T-helper 9 cell (primary cell): Measurements from ENCODE around the gene RGS12.

Experiments
- DNase-seq: peaks from one replicate; pipeline ENCODE4 v3.0.0-alpha.2; 2020

The RGS12 gene

DNA sequence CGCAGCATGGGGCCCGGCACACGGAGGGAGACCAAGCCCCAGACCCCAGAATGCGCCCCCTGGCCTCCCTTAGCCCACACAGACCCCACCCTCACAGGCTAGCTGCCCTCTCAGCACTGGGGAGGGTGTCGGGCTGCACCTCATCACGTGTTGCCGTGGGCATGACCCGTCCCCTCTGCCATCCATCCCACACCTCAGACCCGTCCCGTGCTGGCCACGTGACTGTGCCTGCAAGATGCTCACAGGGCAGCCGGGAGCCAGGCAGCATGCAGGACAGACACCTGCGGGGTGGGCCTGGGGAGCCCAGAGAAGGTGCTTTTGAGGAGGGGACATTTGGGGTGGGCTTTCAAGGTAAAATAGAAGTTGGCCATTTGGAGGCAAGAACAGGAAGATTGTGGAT is 39.0 kb upstream of the RGS12 start:
- DNase-seq, result no peak

DNA sequence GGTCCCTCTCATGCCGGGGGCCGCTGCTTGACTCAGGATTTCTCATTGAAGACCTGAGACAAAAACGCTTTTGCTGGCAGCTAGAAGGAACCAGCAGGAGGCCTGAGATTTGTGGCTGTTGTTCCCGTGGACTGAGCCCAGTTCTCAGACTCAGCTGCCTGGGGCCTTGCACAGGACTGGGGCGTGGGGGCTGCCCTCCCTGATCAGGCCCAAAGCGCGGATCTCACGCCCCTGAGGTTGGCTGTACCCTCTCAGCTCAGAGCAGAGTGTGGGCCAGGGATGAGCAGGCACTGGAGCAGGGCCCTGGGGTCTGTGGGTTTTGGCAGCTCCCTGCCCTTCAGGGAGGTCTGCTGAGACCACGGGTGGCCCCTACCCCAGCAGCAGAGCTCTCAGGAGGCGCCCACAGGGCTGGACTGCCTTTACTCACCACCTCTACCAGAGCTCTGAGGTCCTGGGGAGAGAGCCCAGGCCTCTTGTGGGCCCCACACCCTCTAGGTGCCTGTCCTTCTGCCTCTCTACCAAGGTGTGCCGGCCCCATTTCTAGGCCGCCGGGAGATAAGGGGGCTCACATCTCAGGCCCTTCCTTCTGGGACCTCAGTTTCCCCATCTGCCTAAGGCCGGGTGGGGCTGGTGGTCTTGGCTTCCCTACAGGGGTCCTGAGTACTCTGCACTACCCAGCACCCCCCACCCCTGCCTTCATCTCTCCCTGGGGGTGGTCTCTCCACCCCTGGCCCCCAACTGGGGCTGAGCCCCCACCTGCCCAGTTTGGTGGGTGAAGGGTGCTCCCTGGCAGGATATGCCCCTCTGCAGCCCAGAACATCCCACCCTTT is 38.3 kb upstream of the RGS12 start:
- no peak for DNase-seq

DNA sequence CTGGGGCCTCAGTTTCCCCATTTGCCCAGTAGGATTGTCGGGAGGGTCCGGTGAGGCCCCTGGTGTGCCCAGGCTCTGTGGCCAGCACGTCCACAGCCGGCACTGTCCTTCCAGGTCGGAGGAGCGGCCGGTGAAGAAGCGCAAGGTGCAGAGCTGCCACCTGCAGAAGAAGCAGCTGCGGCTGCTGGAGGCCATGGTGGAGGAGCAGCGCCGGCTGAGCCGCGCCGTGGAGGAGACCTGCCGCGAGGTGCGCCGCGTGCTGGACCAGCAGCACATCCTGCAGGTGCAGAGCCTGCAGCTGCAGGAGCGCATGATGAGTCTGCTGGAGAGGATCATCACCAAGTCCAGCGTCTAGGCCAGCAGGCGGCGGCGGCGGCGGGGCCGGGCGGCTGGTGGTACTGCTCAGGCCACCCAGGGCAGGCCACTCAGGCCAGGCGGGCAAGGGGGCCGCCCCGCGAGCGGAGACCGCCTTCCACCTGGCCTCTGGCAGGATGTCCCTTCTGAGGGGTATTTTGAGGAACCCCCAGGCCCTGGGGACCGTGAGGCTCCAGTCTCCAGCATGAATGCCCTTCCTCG is 37.1 kb upstream of the RGS12 start:
- no peak for DNase-seq

DNA sequence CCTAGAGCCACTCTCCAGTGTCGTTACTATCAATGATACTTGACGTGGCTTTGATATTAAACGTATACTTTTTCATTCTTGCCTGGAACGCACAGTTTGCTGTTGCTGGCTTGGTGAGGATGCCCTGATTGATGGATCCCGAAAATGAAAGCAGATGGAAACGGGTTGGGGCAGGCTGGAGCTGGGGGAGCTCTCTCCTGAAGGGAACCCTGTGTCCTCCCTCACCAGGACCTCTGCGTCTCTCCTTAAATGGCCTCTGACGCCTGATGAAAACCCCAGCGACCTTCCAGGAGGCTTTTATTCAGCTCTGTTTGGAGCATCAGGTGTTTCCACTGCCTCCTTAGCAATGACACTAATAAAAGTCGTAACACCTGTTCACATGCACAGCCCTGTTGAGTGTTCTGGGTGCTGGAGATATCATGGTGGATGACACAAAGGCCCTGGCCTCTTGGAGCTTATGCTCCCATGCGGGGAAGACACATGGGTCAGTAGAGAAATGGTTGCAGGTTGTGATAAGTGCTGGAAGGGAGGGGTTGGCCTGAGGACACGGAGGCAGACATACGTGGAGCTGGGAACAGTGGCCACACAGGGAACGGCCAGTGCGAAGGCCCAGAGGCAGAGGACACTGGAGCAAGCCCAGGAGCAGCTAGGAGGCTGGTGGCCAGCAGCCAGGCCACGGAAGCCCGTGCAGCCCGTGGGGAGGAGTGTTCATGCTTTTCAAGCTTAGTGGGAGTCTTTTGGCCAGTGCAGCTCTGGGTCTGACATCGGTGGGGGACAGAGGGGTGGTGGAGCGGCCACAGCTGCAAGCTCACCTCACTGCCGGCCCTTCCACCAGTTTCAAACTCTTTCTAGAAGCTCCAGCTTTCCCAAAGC is 36.4 kb upstream of the RGS12 start:
- no peak for DNase-seq

DNA sequence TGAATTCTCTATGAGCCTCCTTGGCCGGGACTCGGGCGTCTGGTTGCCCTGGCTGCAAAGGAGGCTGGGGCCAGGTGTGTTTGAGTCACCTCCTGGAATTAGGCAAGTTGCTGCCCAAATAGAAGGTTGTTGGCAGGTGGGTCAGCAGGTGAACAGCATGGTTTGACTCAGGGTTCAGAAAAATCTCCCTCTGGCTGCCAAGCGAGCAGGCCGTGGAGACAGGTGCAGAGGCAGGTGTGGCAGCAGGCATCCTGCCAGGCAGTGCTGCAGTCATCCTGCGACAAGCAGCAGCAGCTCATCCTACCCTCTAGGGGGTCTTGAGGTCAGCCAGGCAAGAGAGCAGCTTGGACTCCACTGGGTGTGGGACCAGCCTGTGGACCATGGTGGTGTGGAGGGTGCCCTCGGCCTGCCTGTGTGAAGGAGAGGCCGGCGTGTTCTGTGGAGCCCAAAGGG is 35.7 kb upstream of the RGS12 start:
- DNase-seq, result no peak

DNA sequence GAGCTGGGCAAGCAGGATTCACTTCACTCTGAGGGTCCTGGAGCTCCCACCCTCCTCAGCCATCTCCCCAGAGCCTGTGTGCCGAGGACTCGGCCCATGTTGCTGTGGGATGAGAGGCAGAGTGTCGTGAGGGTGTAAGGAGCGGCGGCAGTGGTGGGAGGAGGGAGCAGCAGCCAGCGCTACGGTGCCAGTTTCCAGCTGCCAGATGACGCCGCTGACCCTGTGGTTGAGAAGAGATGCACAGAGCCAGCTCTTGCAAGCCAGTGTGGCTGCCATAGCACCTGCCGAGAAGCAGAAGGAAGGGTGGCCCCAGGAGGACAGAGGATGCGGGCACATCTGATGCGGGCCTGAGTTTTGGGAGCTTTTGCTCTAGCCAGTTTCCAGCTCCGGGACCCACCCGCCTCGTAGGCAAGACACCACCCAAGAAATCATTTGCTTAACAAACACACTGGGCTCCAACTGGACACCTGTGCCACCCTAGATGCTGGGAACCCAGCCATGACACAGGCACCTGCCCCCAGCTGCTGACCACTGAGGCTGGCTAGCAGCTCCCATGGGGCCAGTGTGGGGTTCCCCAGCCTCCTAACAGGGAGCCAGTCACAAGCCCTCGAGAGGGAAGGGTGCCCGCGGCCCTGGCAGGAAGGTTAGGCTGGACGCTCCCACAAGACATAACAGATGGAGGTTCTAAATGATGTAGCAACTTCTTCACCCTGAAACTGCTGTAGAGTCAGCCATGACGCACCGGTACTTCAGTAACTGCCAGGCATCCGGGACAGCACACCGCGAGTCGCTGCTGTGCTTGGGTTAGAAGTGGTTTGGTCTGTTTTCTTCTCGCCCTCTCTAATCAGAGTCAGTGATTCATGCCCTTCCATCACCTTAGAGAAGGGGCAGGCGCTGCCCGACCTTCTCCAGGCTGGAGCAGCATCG is 35.0 kb upstream of the RGS12 start:
- no peak for DNase-seq

DNA sequence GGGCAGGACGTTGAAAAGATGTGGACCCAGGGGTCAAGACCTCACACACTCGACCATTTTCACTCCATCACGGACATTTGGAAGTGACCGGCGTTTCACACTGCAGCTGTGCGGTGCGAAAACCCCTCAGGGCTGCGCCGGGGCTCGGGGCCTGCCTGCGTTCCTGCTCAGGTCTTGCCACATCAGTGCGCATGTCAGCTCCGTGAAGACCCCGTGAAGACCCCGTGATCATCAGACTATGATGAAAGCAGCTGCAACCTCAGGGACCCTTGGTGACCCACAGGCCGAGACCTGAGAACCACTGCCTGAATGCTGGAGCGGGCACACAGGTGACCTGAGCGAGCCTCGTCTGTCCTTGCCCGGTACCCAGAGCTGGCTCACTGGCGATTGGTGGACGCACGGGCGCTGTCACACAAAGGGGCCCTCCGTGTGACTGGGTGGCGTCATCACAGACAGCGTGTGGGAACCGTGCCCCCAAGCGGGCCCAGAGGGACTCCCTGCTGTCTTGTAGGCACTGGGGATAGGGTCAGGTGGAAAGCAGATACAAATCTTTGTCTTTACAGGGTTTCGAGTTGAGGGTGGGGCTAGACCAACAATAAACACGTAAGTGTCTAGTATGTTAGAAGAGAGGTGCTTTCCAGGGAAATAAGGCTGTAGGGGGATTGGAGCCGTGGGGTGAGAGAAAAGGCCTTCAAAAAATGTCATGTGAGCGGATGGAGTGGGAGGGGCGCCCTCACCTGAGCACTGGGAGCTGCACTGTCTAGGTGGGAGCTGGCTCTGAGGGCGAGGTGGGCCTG is 31.2 kb upstream of the RGS12 start:
- DNase-seq, result no peak

DNA sequence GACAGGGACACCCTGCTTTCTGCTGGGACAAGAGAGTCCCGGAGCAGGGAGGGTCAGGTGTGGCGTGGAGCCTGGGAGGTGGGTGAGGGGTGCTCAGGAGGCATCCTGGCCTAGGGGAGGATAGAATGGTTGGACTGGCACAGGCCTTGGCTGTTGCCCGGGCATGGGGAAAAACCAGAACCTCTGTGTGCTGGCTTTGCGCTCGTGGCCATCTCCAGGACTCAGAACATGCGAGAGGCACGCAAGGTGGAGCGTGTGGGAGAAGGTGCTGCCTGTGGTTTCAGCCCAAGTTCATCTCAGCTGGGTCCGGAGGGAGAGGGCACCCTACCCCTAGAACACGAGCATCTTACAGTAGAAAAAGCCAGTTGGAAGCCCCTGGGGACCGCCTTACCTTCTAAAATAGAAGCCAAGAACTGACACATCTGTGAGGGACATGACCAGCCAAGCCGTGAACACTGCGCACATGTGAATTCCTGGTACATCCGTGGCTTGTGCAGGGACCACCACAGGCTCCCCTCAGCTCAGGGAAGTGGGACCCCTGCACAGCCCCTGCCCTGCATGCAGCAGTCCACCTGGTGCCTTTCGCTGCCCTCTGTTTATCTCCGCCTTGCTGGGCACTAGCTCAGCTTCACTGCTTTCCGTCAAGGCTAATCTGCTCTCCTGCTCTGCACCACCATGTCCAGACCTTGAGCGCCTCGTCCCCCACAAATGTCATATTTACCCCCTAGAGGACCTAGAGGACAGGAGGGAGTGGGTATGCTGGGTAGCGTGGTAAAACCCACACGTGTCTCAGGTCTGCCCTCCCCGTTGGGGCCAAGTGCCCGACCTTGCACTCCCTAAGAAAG is 30.4 kb upstream of the RGS12 start:
- DNase-seq, result no peak

DNA sequence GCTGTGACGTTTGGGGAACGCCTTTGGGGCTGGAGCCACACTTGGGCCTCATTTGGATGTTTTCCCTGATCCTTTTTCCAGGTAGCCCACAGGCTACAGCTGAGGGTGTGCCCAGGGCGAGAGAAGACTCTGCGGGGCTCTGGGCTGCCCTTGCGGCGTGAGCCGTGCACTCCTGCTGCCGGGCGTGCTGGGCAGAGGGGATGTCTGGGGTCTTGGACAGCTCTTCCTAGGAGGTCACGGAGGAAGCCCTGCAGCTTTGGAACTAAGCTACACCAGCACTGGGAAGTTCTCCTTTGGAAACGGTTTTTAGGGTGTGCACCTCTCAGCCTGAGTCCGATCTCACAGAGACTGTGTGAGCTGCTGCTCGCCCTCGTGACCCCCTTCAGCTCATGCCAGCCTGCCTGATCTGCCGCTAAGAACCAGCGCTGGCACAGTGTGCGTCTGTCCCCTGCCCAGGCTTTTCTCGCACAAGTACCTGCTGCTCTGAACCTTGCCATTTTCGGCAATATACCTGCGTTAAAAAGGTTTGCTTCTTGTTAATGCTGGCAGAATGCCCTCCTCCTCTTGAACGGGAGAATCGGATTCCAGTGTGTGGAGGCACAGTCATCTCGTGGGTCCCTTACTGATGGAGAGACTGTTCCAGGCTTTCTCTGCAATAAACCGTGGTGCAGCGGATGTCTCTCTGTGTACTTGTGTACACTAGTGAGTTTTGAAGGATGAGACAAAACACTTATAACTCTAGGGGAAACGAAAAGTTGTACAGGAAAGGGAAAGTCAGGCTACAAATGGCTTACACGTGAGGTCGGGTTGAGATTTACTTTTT is 29.6 kb upstream of the RGS12 start:
- no peak for DNase-seq

DNA sequence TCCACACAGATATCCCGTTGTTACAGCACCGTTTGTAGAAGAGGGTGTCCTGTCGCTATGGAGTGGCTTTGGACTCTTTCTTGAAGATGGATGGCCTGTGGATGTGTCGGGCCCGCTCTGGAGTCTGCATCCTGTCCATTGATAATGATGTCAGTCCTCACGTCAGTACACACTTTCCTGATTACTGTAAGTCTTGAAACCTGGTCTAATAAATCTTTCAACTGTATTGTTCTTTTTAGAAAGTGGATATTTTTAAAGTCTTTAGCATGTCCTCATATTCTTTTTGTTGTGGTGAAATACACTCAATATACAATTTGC is 29.0 kb upstream of the RGS12 start:
- no peak for DNase-seq

DNA sequence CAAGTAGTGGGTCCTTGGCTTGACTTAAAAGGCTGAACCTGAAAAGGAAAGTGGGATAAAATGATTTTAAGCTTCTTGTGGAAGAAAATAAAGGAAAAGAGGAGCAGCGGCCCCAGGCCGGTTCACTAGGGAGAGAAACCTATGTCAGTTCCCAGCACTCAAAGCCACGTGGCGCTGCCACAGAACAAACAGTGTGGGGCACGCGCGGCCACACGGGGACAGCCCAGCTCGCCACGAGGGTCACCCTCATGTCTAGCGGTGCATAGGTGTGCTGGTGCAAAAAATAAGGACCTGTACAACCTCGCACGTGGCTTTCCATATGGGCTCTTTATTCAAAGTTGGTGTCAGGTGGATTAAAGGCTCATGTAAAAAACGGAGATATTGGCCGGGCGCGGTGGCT is 26.7 kb upstream of the RGS12 start:
- DNase-seq, result no peak

DNA sequence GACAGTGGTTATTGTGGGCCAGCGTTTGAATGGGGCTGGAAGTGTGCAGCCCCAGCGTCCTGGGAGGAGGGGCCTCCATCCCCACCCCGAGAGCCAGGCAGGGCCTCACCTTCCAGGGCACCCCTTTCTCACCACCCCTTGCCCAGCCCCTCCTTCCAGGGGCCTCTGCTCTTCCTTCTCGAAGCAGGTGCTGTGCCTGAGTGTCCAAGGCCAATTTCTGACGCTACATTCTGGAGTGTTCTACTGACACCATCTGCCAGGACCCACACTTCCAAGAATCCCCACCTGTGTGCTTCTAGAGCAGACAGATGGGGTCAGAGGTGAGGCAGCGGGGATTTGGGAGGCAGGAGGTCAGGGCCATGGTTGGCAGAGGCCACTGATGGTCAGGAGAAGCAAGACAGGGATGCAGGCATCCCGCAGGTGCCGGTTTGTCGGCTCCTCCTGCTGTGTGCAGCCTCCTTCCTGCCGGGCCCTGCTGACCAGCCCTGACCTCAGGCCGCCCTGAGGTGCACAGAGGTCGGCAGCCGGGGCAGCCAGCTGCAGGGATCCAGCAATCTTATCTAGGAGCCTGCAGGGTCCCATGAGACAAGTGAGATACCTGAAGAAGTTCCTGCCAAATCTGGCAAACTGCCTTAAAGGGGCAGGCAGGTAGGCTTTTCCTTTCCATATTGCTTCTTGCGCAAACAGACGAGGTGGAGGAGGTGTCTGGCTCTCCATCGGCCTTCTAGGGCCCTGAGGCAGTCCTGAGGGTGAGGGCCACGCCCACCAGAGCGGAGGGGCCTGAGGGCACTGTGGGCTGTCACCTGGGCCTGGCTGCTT is 25.0 kb upstream of the RGS12 start:
- no peak for DNase-seq

DNA sequence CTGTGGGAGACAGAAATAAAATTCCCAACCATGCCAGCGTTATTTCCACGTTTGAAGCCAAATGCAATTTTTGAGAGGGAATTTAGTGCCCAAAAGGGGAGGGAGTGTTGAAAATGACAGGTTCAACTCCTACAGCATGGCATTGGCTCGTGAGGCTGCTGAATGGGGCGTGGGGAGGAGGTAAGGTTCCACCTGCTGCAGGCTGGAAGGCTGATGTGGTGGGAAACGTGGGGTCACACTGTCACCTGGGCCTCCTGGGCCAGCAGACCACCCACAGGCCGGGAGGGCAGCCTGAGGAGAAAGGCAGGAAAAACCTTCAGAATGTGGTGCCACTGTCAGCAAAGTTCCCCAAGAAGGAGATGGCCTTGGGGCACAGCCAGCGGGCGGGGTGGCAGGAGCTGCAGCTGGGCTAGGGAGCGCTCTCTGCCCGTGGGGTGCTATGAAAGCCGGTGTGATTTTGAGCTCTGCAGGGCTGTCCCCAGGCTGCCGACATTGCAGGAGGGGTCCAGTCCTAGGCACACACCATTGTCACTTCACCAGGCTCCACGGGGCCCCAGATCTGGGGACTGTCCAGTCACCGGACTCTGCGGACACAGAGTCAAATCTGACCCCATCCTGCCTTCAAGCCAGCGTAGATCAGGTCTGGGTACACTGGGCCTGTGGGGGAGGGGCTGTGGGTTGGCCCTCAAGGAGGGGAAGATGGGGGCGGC is 24.3 kb upstream of the RGS12 start:
- DNase-seq, result no peak

DNA sequence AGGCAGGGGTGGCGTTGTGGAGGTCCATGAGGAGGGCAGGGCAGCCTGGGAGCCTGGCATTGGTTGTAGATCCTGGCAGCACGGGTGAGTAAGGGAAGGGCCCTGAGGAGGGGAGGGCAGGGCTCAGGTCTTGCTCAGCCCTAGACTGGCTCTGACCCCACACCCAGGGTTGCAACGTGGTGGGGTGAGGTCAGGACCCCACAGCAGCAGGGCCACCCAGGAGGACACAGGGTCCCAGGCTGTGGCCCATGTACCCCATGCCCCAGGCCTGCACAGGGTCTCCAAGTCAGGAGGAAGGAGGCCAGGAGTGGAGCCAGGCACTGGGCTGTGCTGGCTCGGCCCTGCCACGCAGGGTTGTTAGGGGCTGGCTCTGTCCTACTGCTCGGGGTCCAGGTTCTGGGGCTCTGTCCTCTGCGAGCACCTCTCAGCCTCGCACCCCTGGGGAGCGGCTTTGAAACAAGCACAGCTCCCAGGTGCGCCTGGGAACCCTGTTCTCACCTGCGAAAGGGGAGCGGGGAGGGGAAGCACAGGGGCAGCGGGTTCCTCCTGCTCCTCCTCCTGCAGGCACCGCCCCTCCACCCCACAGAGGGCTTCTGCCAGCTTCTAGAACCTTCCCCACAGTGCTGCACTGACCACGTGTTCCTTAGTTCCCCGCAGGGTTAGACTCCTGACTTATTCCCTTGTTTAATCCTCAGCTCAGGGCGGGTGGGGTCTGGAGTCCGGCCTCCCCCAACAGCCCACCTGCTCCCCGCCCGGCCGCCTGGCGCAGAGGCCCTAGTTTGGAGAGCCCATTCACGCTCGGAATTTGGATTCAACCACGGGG is 23.5 kb upstream of the RGS12 start:
- no peak for DNase-seq

DNA sequence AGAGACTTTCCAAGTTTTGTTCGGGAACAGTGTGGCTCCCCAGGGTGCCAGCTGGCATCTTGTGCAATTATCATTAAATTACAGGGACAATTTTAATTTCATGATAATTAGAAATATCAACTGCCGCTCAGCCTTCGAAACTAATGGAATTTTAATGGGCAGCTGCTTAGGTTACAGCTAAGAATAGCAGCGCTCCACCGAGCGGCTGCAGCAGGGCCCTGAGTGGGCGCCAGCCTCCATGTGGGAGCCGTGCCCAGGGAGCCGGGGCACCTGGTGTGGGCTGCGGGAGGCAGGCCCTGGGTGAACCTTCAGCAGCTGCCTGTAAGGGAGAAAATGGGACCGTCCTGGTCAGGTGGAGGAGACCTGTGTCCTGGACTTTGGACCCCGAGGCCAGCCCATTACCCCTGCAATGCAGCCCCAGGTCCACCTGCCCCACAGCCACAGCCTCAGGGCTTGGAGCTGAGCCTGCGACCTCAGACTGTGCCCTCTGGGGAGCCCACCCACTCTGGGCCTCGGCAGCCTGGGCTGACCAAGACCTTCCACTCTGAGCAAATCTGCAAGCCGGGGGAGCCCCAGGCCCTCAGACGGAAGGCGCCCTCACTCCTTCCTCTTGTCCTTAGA is 22.7 kb upstream of the RGS12 start:
- DNase-seq, result no peak

DNA sequence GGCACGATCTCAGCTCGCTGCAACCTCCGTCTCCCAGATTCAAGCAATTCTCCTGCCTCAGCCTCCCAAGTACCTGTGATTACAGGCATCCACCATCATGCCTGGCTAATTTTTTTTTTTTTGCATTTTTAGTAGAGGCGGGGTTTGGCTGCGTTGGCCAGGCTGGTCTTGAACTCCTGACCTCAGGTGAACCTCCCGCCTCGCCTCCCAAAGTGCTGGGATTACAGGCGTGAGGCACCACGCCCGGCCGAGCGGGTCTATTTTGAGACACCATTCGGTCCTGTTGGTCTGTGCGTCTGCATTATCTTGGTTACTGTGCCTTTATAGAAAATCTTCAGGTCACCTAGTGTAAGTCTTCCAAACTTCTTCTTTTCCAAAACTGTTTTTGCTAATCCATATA is 21.7 kb upstream of the RGS12 start:
- DNase-seq, result no peak

DNA sequence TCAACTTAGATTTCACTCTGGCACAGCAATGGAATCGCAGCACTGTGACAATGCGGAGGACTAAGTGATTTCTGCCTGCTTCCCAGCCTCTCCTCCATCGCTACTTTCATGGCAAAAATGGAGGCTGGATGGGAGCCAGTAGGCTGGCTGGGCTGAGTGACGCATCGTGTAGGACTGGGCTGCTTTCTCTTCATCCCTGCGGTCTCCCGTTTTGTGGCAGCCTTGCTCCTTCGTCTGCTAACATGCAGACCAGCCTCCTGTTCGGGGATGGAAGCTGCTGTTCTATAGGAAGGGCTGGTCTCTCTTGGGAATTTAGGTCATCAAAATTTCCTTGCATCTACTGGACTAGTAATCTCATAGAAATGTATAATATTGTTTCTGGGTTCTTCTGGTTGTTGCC is 15.8 kb upstream of the RGS12 start:
- DNase-seq, result no peak
